GM20431 (cell line): ENCODE data around the gene COPS7A.

Source experiments
- in situ Hi-C: fragments of 300-500 bp; cut with MseI, MboI; formaldehyde crosslinking; loops from one replicate; pipeline ENCODE4 v1.15.0; 2020; ENCODE audit warnings: low sequenced_read_pairs; ENCODE audit not compliant: unreplicated experiment

COPS7A gene

DNA sequence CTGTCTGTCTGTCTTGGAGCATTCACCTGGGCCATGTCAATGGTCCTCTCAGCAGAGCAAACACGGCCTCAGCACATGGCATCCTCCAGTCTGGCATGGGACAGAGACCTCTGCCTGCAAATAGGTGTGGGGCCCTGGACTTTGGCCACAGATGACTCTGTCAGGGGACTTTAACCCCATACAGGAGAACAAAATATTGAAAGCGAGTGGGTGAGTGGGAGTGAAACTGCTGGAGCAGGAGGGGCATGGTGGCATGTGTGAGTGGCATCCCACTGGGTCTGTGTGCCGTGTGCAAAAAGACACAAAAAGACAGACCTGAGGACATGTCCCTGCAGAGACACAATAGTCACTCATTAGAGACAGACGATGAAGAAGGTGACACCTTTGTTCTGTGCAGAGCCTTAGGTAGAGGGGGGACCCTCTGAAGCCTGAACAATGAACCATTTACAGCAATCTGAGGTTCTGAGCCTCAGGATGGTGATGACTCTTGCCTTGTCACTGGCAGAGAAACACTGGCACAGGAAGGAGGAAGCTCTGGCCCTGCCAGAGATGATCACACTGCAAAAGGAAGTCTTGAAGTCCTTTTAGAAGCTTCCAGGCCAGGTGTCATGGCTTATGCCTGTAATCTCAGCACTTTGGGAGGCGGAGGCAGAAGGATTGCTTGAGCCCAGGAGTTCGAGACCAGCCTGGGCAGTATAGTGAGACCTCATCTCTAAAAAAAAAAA lies 56.0 kb downstream of the COPS7A start:
- in situ Hi-C loops, result no loop called here

DNA sequence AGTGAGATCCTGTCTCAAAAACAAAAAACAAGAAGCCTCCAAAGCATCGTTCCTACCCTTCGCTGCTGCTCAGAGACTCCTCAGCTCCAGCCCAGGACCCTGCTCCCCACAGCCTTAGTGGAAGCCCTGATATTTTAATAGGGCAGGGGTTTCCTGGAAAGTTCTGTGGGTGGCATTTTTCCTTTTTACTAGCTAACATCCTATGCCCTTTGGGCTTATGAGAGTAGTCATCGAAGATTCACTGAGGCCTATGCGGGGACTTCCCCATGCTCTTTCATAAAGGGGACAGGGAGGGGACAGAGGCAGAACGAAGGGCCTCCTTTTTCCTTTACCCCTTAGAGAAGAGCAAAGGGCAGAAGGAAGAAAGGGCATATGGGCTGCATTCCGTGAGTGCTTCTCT lies 56.7 kb downstream of the COPS7A start:
- in situ Hi-C loops, result no loop called here
